Uterus (tissue), 2 donors: Measurements from ENCODE around the gene GPR158.

Experiments
- POLR2A ChIP-seq, 2 donors: fragments of 450-650 bp; IDR thresholded peaks; one replicate each; pipeline ENCODE4 v1.6.1; 2016; ENCODE audit warnings: antibody characterized with exemption in 2 of 2, mild to moderate bottlenecking in 1 of 2, moderate library complexity in 1 of 2
- TF ChIP-seq, protein P1 (sequence below), 4 experiments: fragments of 200-600 bp in 2 of 4; fragments of 450-650 bp in 2 of 4; sonication (generic) in 2 of 4; IDR thresholded peaks; one replicate each; pipeline ENCODE4 v1.5.1; 2016 to 2019; ENCODE audit warnings: antibody characterized with exemption in 4 of 4, mild to moderate bottlenecking in 2 of 4, moderate library complexity in 1 of 4

DNA sequence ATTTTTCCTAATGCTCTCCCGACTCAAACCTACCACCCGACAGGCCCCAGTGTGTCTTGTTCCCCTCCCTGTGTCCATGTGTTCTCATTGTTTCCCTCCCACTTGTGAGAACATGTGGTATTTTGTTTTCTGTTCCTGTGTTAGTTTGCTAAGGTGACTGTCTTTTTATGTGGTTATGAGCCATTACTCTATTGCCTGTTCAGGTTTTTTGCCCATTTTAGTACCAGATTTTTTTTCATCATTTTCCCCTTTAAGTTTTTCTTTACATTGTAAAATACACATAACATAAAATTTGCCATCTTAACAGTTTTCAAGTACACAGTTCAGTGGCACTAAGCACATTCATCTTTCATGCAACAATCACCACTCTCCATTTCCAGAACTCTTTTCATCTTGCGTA is 133.5 kb downstream of the GPR158 start:
- TF ChIP-seq POLR2A (IDR thresholded peaks at IDR 0.05), result no peak
- TF ChIP-seq, protein P1, sequence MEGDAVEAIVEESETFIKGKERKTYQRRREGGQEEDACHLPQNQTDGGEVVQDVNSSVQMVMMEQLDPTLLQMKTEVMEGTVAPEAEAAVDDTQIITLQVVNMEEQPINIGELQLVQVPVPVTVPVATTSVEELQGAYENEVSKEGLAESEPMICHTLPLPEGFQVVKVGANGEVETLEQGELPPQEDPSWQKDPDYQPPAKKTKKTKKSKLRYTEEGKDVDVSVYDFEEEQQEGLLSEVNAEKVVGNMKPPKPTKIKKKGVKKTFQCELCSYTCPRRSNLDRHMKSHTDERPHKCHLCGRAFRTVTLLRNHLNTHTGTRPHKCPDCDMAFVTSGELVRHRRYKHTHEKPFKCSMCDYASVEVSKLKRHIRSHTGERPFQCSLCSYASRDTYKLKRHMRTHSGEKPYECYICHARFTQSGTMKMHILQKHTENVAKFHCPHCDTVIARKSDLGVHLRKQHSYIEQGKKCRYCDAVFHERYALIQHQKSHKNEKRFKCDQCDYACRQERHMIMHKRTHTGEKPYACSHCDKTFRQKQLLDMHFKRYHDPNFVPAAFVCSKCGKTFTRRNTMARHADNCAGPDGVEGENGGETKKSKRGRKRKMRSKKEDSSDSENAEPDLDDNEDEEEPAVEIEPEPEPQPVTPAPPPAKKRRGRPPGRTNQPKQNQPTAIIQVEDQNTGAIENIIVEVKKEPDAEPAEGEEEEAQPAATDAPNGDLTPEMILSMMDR (IDR thresholded peaks at IDR 0.05), result no peak
